Suprapubic skin (tissue), 4 donors: Measurements from ENCODE around the gene FLNB. TPM values are rescaled to one million over a fixed set of nuclear protein-coding genes. Genes with fewer than 3 reads are reported as not detected.

Experiments used
- DNase-seq, 2 donors: peaks; one replicate each; pipeline ENCODE4 v3.0.0-alpha.2; 2019; ENCODE audit warnings: low spot score in 2 of 2
- H3K27ac ChIP-seq: fragments of 200-600 bp; sonication (generic); one replicate; pipeline ENCODE4 v1.5.1; 2019
- H3K27me3 ChIP-seq: fragments of 200-600 bp; sonication (generic); one replicate; pipeline ENCODE4 v1.5.1; 2019
- H3K36me3 ChIP-seq: fragments of 200-600 bp; sonication (generic); one replicate; pipeline ENCODE4 v1.5.1; 2019
- H3K4me1 ChIP-seq: fragments of 200-600 bp; sonication (generic); one replicate; pipeline ENCODE4 v1.5.1; 2019
- H3K4me3 ChIP-seq: fragments of 200-600 bp; sonication (generic); one replicate; pipeline ENCODE4 v1.5.1; 2019; ENCODE audit warnings: mild to moderate bottlenecking
- H3K9me3 ChIP-seq: fragments of 200-600 bp; sonication (generic); one replicate; pipeline ENCODE4 v1.5.1; 2019
- CTCF ChIP-seq, 2 donors: fragments of 200-600 bp in 1 of 2; fragments of 450-650 bp in 1 of 2; sonication (generic) in 1 of 2; IDR thresholded peaks; one replicate each; pipeline ENCODE4 v1.5.1; 2016 to 2019; ENCODE audit warnings: antibody characterized with exemption in 2 of 2, mild to moderate bottlenecking in 1 of 2, moderate library complexity in 1 of 2
- EP300 ChIP-seq: sonication (generic); formaldehyde crosslinking; IDR thresholded peaks from one replicate; pipeline ENCODE4 v1.6.1; 2017; ENCODE audit warnings: antibody characterized with exemption
- POLR2A ChIP-seq, 2 donors: fragments of 450-650 bp; IDR thresholded peaks; one replicate each; pipeline ENCODE4 v1.6.1; 2017; ENCODE audit warnings: antibody characterized with exemption in 2 of 2, mild to moderate bottlenecking in 2 of 2, moderate library complexity in 2 of 2
- POLR2AphosphoS5 ChIP-seq, 3 donors: sonication (generic); formaldehyde crosslinking; IDR thresholded peaks; one replicate each; pipeline ENCODE4 v1.6.1; 2017; ENCODE audit warnings: antibody characterized with exemption in 3 of 3
- WGBS: methylation state at CpG from one replicate; pipeline ENCODE4 v1.1.5; 2018; 5-methylcytosine and 5-hydroxymethylcytosine counted together
- total RNA-seq, 4 donors: library from RNA; depleted of rRNA; stranded (reverse); fragments of >200 nt; gene quantifications; one replicate each; pipeline ENCODE4 v1.1.0, GENCODE V29; 2016

The FLNB gene
- total RNA-seq, 4 donors from 2014 or later, result 143 to 186 (median 150) TPM

GRCh38 chr3:58189691-58190090, 181.5 kb downstream of the FLNB start:
- no peaks in the 10 kb centered on the region for H3K27me3 ChIP-seq
- no peaks in the 10 kb centered on the region for H3K36me3 ChIP-seq
- no peak overlapping the region for H3K4me3 ChIP-seq
- DNase-seq, result no peak
- peaks cover 16% of the 10 kb centered on the region for H3K4me1 ChIP-seq
- no peak overlapping the region for H3K27ac ChIP-seq
- no peaks in the 10 kb centered on the region for H3K9me3 ChIP-seq
- 88% methylated on average over 5 of the region's 5 CpGs for WGBS
- TF ChIP-seq EP300 (no peak), POLR2AphosphoS5 (IDR thresholded peaks at IDR 0.05) (no peak), CTCF (IDR thresholded peaks at IDR 0.05) (no peak), POLR2A (IDR thresholded peaks at IDR 0.05) (no peak)

- WGBS, result 83% methylated on average over 4 of the region's 4 CpGs
- no peaks in the 10 kb centered on the region for H3K27me3 ChIP-seq
- no peak overlapping the region for H3K27ac ChIP-seq
- no peak for TF ChIP-seq CTCF (IDR thresholded peaks at IDR 0.05)
- TF ChIP-seq POLR2A (IDR thresholded peaks at IDR 0.05), result no peak
- no peak for TF ChIP-seq EP300
- no peak for TF ChIP-seq POLR2AphosphoS5 (IDR thresholded peaks at IDR 0.05)
- no peaks in the 10 kb centered on the region for H3K36me3 ChIP-seq
- DNase-seq, result no peak
- no peak overlapping the region for H3K4me3 ChIP-seq
- peaks cover 16% of the 10 kb centered on the region for H3K4me1 ChIP-seq
- no peaks in the 10 kb centered on the region for H3K9me3 ChIP-seq
Measured at GRCh38 chr3:58190291-58190690, 182.1 kb downstream of the FLNB start.

- Histone ChIP-seq H3K4me1 (peaks cover 16% of the 10 kb centered on the region), H3K4me3 (no peak overlapping the region), H3K27me3 (no peaks in the 10 kb centered on the region), H3K9me3 (no peaks in the 10 kb centered on the region), H3K36me3 (no peaks in the 10 kb centered on the region), H3K27ac (no peak overlapping the region)
- no peak for TF ChIP-seq EP300
- TF ChIP-seq POLR2AphosphoS5 (IDR thresholded peaks at IDR 0.05), result no peak
- TF ChIP-seq CTCF (IDR thresholded peaks at IDR 0.05), result no peak
- 85% methylated on average over 4 of the region's 4 CpGs for WGBS
- DNase-seq, result no peak
Measured at GRCh38 chr3:58190882-58191281, 182.7 kb downstream of the FLNB start.

- Histone ChIP-seq H3K4me1 (peaks cover 16% of the 10 kb centered on the region), H3K36me3 (no peaks in the 10 kb centered on the region), H3K4me3 (no peak overlapping the region), H3K27ac (no peak overlapping the region), H3K9me3 (no peaks in the 10 kb centered on the region), H3K27me3 (no peaks in the 10 kb centered on the region)
- DNase-seq, result no peak
- no peak for TF ChIP-seq CTCF (IDR thresholded peaks at IDR 0.05)
- 74% methylated on average over 10 of the region's 10 CpGs for WGBS
Measured at GRCh38 chr3:58191361-58191991, 183.3 kb downstream of the FLNB start.

- Histone ChIP-seq H3K27ac (no peak overlapping the region), H3K4me3 (no peak overlapping the region), H3K27me3 (no peaks in the 10 kb centered on the region), H3K4me1 (peaks cover 16% of the 10 kb centered on the region), H3K36me3 (no peaks in the 10 kb centered on the region), H3K9me3 (no peaks in the 10 kb centered on the region)
- TF ChIP-seq POLR2AphosphoS5 (IDR thresholded peaks at IDR 0.05), result no peak
- TF ChIP-seq EP300, result no peak
- DNase-seq, result no peak
- 86% methylated on average over 4 of the region's 5 CpGs for WGBS
Measured at GRCh38 chr3:58192069-58192468, 183.8 kb downstream of the FLNB start.
